Endothelial cell of umbilical vein (primary cell): Measurements from ENCODE around the gene SIM2. TPM values are rescaled to one million over a fixed set of nuclear protein-coding genes. Genes with fewer than 3 reads are reported as not detected.

ENCODE experiments used
- BruUV-seq: library from RNA; stranded (reverse); fragments of 400-500 nt; replicated peaks from 2 replicates; lab custom pipeline; 2021; lab: Mats Ljungman, UMichigan
- CTCF ChIA-PET: fragments of 300-600, 350-600 bp; sonication (Branson Sonifier 250); formaldehyde crosslinking; loops from one replicate; lab custom pipeline; 2021; ENCODE audit warnings: antibody characterized with exemption, inconsistent platforms; lab: Charles Lee
- POLR2A ChIA-PET: fragments of 300-600, 350-600 bp; sonication (Branson Sonifier 250); formaldehyde crosslinking; loops from one replicate; lab custom pipeline; 2021; ENCODE audit warnings: antibody characterized with exemption, inconsistent platforms; lab: Charles Lee
- DNase-seq: peaks from one replicate; pipeline ENCODE4 v3.0.0-alpha.2; 2011; ENCODE audit warnings: low read depth, low spot score
- FAIRE-seq: peaks from 2 replicates; lab custom pipeline; 2011; peaks lifted over from hg19 to GRCh38; lab: Jason Lieb, UNC
- H2AFZ ChIP-seq: 2 replicates; pipeline ENCODE4 v1.6.0; 2012; ENCODE audit warnings: low read depth, low read length, control low read depth, inconsistent platforms
- H3K27ac ChIP-seq: 2 replicates; pipeline ENCODE4 v1.5.1; 2011; ENCODE audit warnings: low read depth, mild to moderate bottlenecking, control low read depth, low read length, moderate library complexity; ENCODE audit not compliant: insufficient read depth
- H3K27me3 ChIP-seq, 2 experiments: 2 replicates each; pipeline versions ENCODE4 v1.6.0 to v1.6.1; 2011; ENCODE audit warnings: low read length in 2 of 2, mixed read lengths in 1 of 2; ENCODE audit not compliant: control insufficient read depth in 2 of 2, insufficient read depth in 2 of 2
- H3K36me3 ChIP-seq, 2 experiments: 2 replicates in 1 of 2; 3 replicates in 1 of 2; pipeline ENCODE4 v1.5.1; 2011; ENCODE audit warnings: low read length in 2 of 2, mild to moderate bottlenecking in 1 of 2, moderate library complexity in 1 of 2; ENCODE audit not compliant: control insufficient read depth in 2 of 2, insufficient read depth in 2 of 2; ENCODE audit errors: extremely low read depth in 1 of 2
- H3K4me1 ChIP-seq: 3 replicates; pipeline ENCODE4 v1.5.1; 2011; ENCODE audit warnings: mild to moderate bottlenecking, low read length; ENCODE audit not compliant: control insufficient read depth, insufficient read depth; ENCODE audit errors: extremely low read depth
- H3K4me2 ChIP-seq: 2 replicates; pipeline ENCODE4 v1.6.1; 2011; ENCODE audit warnings: low read length, control low read depth, mixed read lengths; ENCODE audit not compliant: insufficient read depth
- H3K4me3 ChIP-seq, 3 experiments: fragments of 200-600 bp in 1 of 3; sonication (generic), shearing (Covaris generic) in 1 of 3; replicated peaks in 1 of 3; 2 replicates each; pipeline ENCODE4 v1.5.1; 2011 to 2016; ENCODE audit warnings: control low read depth in 3 of 3, low read length in 3 of 3, mild to moderate bottlenecking in 2 of 3, inconsistent platforms in 1 of 3, low read depth in 1 of 3, moderate library complexity in 1 of 3; ENCODE audit not compliant: insufficient read depth in 1 of 3
- H3K79me2 ChIP-seq: 2 replicates; pipeline ENCODE4 v1.6.0; 2012; ENCODE audit warnings: low read length, inconsistent platforms; ENCODE audit not compliant: control insufficient read depth, insufficient read depth
- H3K9ac ChIP-seq: replicated peaks from 2 replicates; pipeline ENCODE3; 2011; ENCODE audit warnings: low read length, control low read depth; ENCODE audit not compliant: insufficient read depth; ENCODE audit errors: extremely low read depth
- H3K9me1 ChIP-seq: replicated peaks from 3 replicates; pipeline ENCODE4 v1.6.0; 2011; ENCODE audit warnings: mild to moderate bottlenecking, low read length; ENCODE audit not compliant: control insufficient read depth, insufficient read depth; ENCODE audit errors: extremely low read depth
- H3K9me3 ChIP-seq: replicated peaks from 2 replicates; pipeline ENCODE4 v1.5.1; 2012; ENCODE audit warnings: low read length, inconsistent platforms; ENCODE audit not compliant: control insufficient read depth, insufficient read depth
- H4K20me1 ChIP-seq: replicated peaks from 2 replicates; pipeline ENCODE3; 2011; ENCODE audit warnings: mild to moderate bottlenecking, low read length; ENCODE audit not compliant: control insufficient read depth, insufficient read depth; ENCODE audit errors: extremely low read depth
- CTCF ChIP-seq, 2 donors: IDR thresholded peaks; 1 replicate in 1 of 2; 2 replicates in 1 of 2; pipeline ENCODE4 v1.5.1; 2011; ENCODE audit warnings: low read length in 2 of 2, mild to moderate bottlenecking in 2 of 2, moderate library complexity in 2 of 2, control low read depth in 1 of 2, inconsistent platforms in 1 of 2, low read depth in 1 of 2; ENCODE audit not compliant: insufficient read depth in 1 of 2; ENCODE audit errors: extremely low read depth in 1 of 2
- EZH2 ChIP-seq: IDR thresholded peaks from 2 replicates; pipeline ENCODE4 v1.6.1; 2012; ENCODE audit warnings: borderline replicate concordance, low read depth, mild to moderate bottlenecking, moderate library complexity, low read length, inconsistent platforms; ENCODE audit not compliant: severe bottlenecking
- FOS ChIP-seq: IDR thresholded peaks from 2 replicates; pipeline ENCODE4 v1.6.1; 2011; ENCODE audit warnings: mild to moderate bottlenecking, low read length, moderate library complexity, borderline replicate concordance; ENCODE audit not compliant: insufficient read depth
- GATA2 ChIP-seq: IDR thresholded peaks from 2 replicates; pipeline ENCODE4 v1.7.0; 2011; ENCODE audit warnings: low read depth, mild to moderate bottlenecking, moderate library complexity, mixed read lengths, low read length; ENCODE audit not compliant: insufficient read length, insufficient read depth
- JUN ChIP-seq: IDR thresholded peaks from 2 replicates; pipeline ENCODE4 v1.6.1; 2011; ENCODE audit warnings: borderline replicate concordance, low read depth; ENCODE audit not compliant: insufficient read length, insufficient read depth
- MYC ChIP-seq: IDR thresholded peaks from one replicate; pipeline ENCODE4 v1.6.1; 2011; ENCODE audit warnings: mild to moderate bottlenecking, low read depth, low read length
- POLR2A ChIP-seq: IDR thresholded peaks from 2 replicates; pipeline ENCODE4 v1.6.1; 2012; ENCODE audit warnings: low read depth, mild to moderate bottlenecking, control low read depth, low read length
- POLR2AphosphoS5 ChIP-seq: IDR thresholded peaks from 2 replicates; pipeline ENCODE4 v1.6.1; 2012; ENCODE audit warnings: low read depth, mild to moderate bottlenecking, control low read depth, low read length, moderate library complexity; ENCODE audit not compliant: insufficient read depth
- dilution Hi-C: fragments of 300-500 bp; cut with MboI; formaldehyde crosslinking; loops from one replicate; pipeline ENCODE4 v1.15.0; 2019; ENCODE audit warnings: low sequenced_read_pairs; ENCODE audit not compliant: extremely low pct_ligation_motif_present
- intact Hi-C: fragments of 100-400 bp; cut with micrococcal nuclease; formaldehyde crosslinking; loops from one replicate; pipeline ENCODE4 v1.10.0; 2022
- polyA plus RNA-seq, 4 experiments: library from polyadenylated mRNA; depleted of rRNA in 3 of 4; stranded (reverse) in 3 of 4; unstranded in 1 of 4; fragments of >200 nt; gene quantifications; 2 replicates each; pipeline versions ENCODE4 v1.2.1 to v1.2.3, GENCODE V29; 2011 to 2012; ENCODE audit warnings: missing spikeins in 1 of 4
- total RNA-seq: library from RNA; stranded (reverse); gene quantifications from 2 replicates; pipeline ENCODE4 v1.2.3, GENCODE V29; 2021

The SIM2 gene
- total and polyA plus RNA-seq, 2 donors (not counting 3 experiments of a cell fraction or from before 2014, with no cell fraction given), result not detected

- intact Hi-C loops (no loop called here), dilution Hi-C loops (no loop called here)
- H3K4me2 ChIP-seq, result no peak overlapping the region
- no peaks in the 10 kb centered on the region for H3K9me1 ChIP-seq
- H3K9ac ChIP-seq, result no peak overlapping the region
- no peak for DNase-seq
- H2AFZ ChIP-seq, result no peak overlapping the region
- ChIA-PET POLR2A (no interaction called here), CTCF (interaction anchor here (1.1 kb wide), 1 partner anchor 13 kb away, joined by 4 read pairs; no protein-coding TSS in a partner anchor)
- H3K79me2 ChIP-seq, result no peaks in the 10 kb centered on the region
- H3K4me1 ChIP-seq, result no peaks in the 10 kb centered on the region
- no peaks in the 10 kb centered on the region for H3K9me3 ChIP-seq
- no TSS peak for BruUV-seq
- FAIRE-seq, result no peak
- no peaks in the 10 kb centered on the region for H4K20me1 ChIP-seq
- no peak for TF ChIP-seq POLR2AphosphoS5
- TF ChIP-seq CTCF (IDR thresholded peaks at IDR 0.05; ENCODE audit: extremely low read depth in 1 of 2, insufficient read depth in 1 of 2, low read depth in 1 of 2, low read length in 2 of 2), result no peak
- no peak for TF ChIP-seq MYC
- TF ChIP-seq FOS, result no peak
- no peak for TF ChIP-seq GATA2
- TF ChIP-seq EZH2, result no peak
- TF ChIP-seq POLR2A, result no peak
- no peak for TF ChIP-seq JUN
- no peaks in the 10 kb centered on the region for H3K27me3 ChIP-seq
- no peak overlapping the region for H3K27ac ChIP-seq
- H3K4me3 ChIP-seq, result no peak overlapping the region
- no peaks in the 10 kb centered on the region for H3K36me3 ChIP-seq
These were observed 92.3 kb downstream of the SIM2 start for GRCh38 chr21:36791180-36791579.
